ENCODE measurements around the gene RPS28.

DNA sequence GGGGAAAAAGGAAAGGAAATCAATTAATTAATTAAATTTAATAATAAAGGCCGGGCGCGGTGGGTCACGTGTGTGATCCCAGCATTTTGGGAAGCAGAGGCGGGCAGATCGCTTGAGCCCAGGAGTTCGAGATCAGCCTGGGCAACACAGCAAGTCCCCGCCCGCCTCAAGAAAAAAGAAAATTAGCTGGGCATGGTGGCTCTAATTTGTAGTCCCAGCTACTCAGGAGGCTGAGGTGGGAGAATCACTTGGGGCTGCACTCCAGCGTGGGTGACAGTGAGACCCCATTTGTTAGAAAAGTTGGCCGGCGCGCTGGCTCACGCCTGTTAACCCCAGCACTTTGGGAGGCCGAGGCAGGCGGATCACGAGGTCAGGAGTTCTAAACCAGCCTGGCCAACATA, 12.4 kb upstream of the RPS28 start:
- no peak for TF ChIP-seq POLR2A (IDR thresholded peaks at IDR 0.05)
- TF ChIP-seq, protein P1, sequence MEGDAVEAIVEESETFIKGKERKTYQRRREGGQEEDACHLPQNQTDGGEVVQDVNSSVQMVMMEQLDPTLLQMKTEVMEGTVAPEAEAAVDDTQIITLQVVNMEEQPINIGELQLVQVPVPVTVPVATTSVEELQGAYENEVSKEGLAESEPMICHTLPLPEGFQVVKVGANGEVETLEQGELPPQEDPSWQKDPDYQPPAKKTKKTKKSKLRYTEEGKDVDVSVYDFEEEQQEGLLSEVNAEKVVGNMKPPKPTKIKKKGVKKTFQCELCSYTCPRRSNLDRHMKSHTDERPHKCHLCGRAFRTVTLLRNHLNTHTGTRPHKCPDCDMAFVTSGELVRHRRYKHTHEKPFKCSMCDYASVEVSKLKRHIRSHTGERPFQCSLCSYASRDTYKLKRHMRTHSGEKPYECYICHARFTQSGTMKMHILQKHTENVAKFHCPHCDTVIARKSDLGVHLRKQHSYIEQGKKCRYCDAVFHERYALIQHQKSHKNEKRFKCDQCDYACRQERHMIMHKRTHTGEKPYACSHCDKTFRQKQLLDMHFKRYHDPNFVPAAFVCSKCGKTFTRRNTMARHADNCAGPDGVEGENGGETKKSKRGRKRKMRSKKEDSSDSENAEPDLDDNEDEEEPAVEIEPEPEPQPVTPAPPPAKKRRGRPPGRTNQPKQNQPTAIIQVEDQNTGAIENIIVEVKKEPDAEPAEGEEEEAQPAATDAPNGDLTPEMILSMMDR (IDR thresholded peaks at IDR 0.05): no peak
